HG03432 (cell line): Measurements from ENCODE around the gene CTDNEP1.
A peak's percentile ranks its signal among the peaks of the same experiment; 100 is the strongest.
"Not testable (repeated sequence)": the region's sequence is repeated elsewhere in the genome, so short reads cannot be mapped to it uniquely, and the experiment has no call there.

Experiments used
- ATAC-seq: cut with Tn5 transposase; IDR thresholded peaks from one replicate; pipeline ENCODE4 v1.9.1; 2021; ENCODE audit warnings: mild to moderate bottlenecking, moderate library complexity; ENCODE audit not compliant: unreplicated experiment

CTDNEP1 gene

DNA sequence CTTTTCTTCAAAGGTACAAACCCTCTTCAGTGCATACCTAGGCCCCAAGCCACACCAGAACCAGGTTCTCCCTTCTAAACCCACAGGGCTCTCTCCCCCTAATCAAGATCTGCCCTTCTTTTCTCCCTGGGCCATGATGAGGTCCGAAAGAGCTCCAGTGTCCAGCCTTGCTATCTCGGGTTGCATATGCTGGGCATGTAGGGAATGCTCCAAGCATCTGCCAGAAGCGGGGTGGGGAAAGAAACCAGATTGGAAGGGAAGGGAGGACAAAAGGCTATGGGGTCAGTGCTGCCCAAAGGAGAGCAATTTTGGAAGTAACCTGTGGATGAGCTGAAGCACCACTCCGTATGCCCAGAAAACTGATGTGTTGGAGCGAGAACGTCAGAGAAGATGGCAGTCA, 2.3 kb downstream of the CTDNEP1 start:
- no peak for ATAC-seq

DNA sequence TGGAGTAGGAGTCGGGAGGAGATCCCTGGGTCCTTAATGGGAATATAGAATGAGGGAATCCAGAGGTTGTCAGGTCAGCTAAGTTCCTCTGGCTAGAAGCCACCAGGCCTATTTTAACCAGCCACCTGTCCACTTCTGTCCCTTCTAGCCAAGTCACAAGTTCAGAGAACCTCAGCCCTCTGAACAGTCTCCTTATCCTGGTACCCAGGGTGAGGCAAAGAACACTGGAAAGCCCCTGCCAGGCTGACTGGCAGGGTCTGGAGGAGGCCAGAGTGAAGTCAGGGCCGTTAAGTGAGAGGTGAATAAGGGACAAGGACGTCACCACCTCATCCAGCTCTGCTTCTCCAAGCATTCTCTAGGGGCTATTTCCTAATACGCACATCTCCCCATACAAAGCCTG, 2.7 kb downstream of the CTDNEP1 start:
- no peak for ATAC-seq

- ATAC-seq = no peak
Observed at GRCh38 chr17:7246779-7247178, 4.8 kb downstream of the CTDNEP1 start.

GRCh38 chr17:7243838-7244237, 7.7 kb downstream of the CTDNEP1 start:
- ATAC-seq = not testable (repeated sequence)

DNA sequence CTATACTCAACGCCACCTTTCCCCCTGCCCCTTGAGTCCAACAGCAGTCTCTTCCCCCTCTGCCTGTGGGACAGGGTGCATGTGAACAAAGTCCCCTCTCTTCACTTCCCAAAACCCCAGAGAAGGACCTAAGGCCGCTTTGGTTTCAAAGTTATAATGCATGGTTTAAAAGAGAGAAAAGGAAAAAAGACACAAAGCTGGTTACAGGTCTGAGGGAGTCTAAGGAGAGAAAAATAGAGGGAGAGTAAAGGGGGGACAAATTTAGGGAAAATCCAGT, 8.1 kb downstream of the CTDNEP1 start:
- ATAC-seq = no peak

DNA sequence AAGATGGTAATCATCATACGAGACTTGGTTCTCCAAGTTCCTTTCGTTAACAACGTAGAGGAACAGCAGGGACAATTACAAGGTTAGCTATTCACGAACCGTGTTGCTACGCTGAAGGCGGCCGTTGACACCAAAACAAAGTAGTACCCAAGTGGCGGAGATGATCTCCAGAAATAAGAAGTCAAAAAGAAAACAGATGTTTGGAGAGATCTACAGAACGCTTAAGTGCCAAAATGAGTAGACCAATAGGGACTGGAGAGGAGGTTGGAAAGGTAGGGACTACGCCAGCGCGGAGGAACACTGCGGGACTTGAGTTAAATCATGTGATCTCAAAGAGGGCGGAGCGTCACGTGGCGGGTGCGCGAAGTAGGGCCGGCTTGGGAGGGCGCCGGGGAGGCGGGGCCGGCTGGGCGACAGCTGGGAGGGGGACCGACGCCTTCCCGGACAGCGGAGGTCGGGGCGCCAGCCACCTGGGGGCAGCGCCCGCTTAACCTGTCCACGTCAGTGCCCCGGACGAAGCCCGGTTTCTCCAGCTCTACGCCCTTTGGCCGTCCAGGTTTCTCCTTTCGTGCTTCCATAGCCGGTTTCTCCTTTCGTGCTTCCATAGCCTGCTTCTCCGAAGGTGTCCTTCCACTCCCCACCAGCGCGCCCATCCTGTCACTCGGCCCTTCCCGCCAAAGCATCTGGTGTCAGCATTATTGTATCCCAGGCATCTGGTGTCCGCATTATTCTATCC, 8.6 kb downstream of the CTDNEP1 start:
- ATAC-seq = peak; percentile 45

GRCh38 chr17:7241783-7242716, 9.5 kb downstream of the CTDNEP1 start, which contains the start of gene GABARAP:
Gene GABARAP, minus strand, starts transcription at chr17:7242449. Its CDS starts 119 bp downstream, at chr17:7242330.
- peak; percentile 26 for ATAC-seq

GRCh38 chr17:7241090-7241733, 10.3 kb downstream of the CTDNEP1 start:
- no peak for ATAC-seq

DNA sequence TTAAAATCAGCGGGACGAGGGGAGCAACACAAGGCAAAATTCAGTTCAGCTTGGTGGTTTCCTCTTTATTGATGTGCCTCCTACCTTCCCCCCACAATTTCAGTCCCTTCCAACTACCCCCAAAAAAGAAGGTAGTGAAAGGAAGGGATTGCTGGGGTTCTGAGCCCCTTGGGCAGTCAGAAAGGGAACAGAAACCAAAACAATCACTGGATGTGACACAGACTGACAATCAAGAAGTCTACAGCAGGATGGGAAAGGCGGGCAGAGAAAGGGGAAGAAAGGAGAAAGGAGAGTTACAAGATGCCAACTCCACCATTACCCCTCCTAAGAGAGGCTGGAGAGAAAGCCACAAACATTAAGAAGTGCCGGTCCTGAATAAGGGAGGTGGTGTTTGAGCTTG, 11.2 kb downstream of the CTDNEP1 start:
- ATAC-seq = no peak

- peak; percentile 41 for ATAC-seq
Observed at GRCh38 chr17:7239091-7240027, 12.2 kb downstream of the CTDNEP1 start, which contains the start of gene PHF23. Gene PHF23, minus strand, starts transcription at chr17:7239457. Its CDS starts 178 bp downstream, at chr17:7239279.

DNA sequence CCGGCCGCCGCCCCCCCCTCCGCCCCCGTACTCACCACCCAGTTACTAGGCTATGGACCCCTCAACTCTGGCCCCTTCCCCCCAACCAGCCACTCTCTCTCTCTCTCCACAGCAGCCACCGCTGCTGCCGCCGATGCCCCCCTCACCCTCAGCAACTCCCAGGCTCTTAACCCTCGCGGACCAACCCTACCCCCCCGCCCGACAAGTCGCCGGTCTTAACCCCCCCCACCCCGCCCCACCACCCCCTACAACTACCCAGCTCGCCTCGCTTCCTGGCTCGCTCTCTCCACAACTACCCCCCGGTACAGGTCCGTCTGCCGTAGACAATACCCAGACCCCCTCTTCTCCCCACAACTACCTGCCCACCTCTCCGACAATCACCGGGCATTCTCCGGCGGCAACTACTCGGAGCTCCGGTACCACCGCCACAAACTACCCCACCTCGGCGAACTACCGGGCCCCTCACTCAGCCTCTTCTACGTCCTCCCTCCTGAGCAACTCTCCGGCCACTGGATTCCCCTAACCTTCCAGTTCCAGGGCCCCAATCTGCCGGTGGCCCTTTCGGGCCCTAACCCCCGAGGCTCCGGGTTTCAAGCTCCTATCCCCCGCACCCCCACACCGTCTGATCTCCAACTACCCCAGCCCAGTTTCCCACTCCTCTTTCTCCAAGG, 13.0 kb downstream of the CTDNEP1 start:
- ATAC-seq = no peak

DNA sequence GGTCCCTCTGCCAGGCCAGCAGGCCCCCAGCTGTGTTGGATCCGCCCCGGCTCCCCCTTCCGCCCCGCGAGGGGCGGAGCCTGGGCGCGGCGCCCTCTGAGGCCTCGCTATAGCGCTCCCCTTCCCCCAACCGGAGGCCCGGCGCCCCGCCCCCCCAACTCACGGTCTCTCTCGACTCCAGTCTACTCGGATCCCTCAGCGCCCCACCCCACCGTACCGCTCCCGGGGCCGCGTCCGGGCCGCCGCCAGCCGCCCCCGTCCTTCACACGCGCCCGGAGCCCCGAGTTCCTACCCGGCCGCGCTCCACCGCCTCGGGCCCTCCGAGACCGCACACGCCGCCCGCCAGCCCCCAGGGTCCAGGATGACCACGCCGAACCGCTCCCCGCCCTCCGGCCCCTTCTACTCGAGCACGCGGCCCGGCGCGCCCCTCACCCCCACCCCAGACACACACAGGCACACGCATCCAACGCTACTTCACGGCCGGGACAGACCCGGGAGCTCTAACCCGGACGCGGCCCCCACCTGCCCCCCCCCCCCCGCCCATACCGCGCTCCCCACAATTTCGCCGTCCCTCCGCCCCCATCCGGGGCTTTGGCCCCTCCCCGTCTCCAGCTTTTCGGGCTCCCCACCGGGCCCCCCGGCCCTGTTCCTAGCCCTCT, 13.6 kb downstream of the CTDNEP1 start:
- ATAC-seq = peak; percentile 18

DNA sequence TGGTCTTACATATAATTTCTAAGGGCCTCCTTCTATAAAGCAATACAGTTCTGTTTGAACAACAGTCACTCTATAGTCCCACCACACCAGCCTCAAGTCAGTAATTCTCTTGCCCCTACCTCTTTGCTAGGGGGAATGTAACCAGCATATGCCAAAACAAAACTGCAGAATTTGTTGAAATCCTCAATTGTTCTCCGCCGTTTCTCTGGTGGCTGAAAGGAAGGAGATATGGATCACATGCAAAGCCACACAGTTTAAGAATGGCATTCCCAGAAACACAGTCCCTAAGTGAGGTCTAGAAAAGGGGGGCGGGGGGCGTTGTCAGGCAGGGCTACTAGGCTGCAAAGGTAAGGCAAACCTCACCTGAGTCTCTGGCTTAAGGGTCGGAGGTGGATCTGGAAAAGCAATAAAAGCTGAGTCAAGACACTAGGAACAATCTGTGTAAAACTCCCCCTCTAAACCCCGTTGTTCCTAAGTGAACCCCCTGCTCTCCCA, 14.2 kb downstream of the CTDNEP1 start:
- ATAC-seq = no peak

GRCh38 chr17:7236808-7237207, 14.7 kb downstream of the CTDNEP1 start:
- no peak for ATAC-seq

DNA sequence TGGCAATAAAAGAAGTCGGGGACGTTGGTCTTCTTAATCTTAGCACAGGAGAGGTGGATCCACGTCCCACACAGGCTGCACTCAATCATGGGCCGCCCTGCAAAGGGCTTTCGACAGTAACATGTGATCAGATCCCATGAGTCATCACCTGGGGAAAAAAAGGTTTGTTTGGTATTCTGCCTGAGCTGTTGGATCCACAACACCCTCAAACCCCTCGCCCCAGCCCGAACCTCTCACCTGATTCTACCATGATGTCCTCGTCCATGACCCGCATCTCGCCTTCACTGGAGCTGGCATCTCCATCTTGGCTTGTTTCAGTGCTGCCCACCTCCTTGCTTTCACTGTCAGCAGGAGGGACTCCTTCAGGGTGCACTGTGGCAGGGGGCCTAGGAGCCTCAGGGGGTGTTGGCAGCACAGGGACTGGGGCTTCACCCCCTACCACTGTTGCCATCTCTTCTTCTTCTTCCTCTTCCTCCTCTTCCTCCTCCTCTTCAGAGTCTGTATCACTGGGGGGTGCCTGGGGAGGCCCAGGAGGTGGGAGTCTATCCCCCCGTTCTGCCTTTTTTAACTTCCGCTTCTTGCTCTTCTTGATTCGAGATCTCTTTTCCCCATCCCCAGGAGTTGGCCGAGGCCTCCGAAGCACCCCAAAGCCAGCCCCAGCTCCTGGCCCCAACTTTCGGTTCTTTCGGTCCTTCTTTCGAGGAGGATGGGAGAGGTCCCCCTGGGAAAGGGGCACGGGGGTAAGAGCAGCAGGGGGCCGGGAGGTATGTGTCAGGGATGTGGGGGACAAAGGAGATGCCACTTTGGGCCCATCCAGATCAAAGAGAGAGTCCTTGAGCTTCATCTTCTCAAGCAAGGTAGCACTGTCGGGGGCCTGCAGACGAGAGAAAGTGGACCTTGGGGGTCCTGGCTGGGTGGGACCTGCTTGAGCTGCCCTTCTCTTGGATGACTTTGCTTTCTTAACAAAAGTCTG, 15.6 kb downstream of the CTDNEP1 start:
- ATAC-seq = no peak

- ATAC-seq = peak; percentile 50
Observed at GRCh38 chr17:7234083-7234951, 17.2 kb downstream of the CTDNEP1 start, which contains the start of gene DVL2. Gene DVL2, minus strand, starts transcription at chr17:7234517. Its CDS starts 255 bp downstream, at chr17:7234262.

DNA sequence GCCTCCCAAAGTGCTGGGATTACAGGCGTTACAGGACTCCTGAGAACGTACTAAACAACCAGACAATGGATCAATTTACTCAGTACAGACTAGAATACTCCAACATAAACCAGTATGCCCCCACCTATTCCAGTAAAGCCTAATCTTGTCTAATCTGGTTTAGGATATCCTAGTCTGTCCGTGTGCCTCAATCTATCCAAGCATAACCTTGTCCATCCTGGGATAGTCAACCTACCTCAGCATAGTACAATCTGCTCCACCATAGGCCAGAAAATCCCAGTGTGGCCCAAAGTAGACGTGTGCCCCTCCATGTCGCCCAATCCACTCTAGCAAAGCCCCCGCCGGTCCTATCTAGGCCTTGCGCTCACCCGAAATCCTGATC, 17.8 kb downstream of the CTDNEP1 start:
- no peak for ATAC-seq
